HepG2 (cell line): ENCODE data around the gene CALU. TPM values are rescaled to one million over a fixed set of nuclear protein-coding genes. Genes with fewer than 3 reads are reported as not detected.

ENCODE experiments used
- ARHGAP35 ChIP-seq: sonication (generic); formaldehyde crosslinking; IDR thresholded peaks from 2 replicates; pipeline ENCODE4 v1.9.0; 2022; ENCODE audit warnings: mild to moderate bottlenecking, inconsistent platforms, moderate library complexity, missing genetic modification reagents, borderline replicate concordance
- CAMTA2 ChIP-seq: sonication (generic); formaldehyde crosslinking; IDR thresholded peaks from 2 replicates; pipeline ENCODE4 v1.4.0; 2020; ENCODE audit warnings: mild to moderate bottlenecking, missing genetic modification reagents, borderline replicate concordance
- CBFB ChIP-seq: sonication (generic); formaldehyde crosslinking; IDR thresholded peaks from 2 replicates; pipeline ENCODE4 v1.4.0; 2020; ENCODE audit warnings: missing genetic modification reagents
- DNMT3B ChIP-seq: conservative IDR thresholded peaks from 2 replicates; pipeline ENCODE4 v1.6.1; 2016; ENCODE audit warnings: missing biosample characterization, control low read depth
- EED ChIP-seq: sonication (generic); formaldehyde crosslinking; IDR thresholded peaks from 2 replicates; pipeline ENCODE4 v1.5.0; 2020; ENCODE audit warnings: mild to moderate bottlenecking, missing genetic modification reagents
- EHMT2 ChIP-seq: fragments of 200-600 bp; sonication (generic); IDR thresholded peaks from 2 replicates; pipeline ENCODE4 v1.7.0; 2017; ENCODE audit warnings: antibody characterized with exemption, low read depth, low read length, borderline replicate concordance
- ETV6 ChIP-seq: sonication (generic); formaldehyde crosslinking; conservative IDR thresholded peaks from 2 replicates; pipeline ENCODE4 v1.4.0; 2020; ENCODE audit warnings: missing genetic modification reagents
- HNF4G ChIP-seq, 2 experiments: sonication (generic) in 1 of 2; formaldehyde crosslinking in 1 of 2; IDR thresholded peaks; 2 replicates each; pipeline versions ENCODE4 v1.4.0 to v1.6.1; 2011 to 2020; ENCODE audit warnings: borderline replicate concordance in 2 of 2, low read depth in 2 of 2, mild to moderate bottlenecking in 2 of 2, low read length in 1 of 2, missing genetic modification reagents in 1 of 2, moderate library complexity in 1 of 2
- IRF2 ChIP-seq: IDR thresholded peaks from 2 replicates; pipeline ENCODE4 v1.6.1; 2018; ENCODE audit warnings: missing genetic modification reagents, missing compliant biosample characterization
- KLF13 ChIP-seq: sonication (generic); formaldehyde crosslinking; IDR thresholded peaks from 2 replicates; pipeline ENCODE4 v1.4.0; 2020; ENCODE audit warnings: mild to moderate bottlenecking, missing genetic modification reagents
- MBNL3 ChIP-seq: fragments of 250-450 bp; sonication (Bioruptor Pico); conservative IDR thresholded peaks from 2 replicates; pipeline ENCODE4 v1.8.0; 2022; ENCODE audit warnings: mild to moderate bottlenecking, inconsistent platforms
- MYC ChIP-seq: sonication (generic); formaldehyde crosslinking; IDR thresholded peaks from 2 replicates; pipeline ENCODE4 v1.9.0; 2021; ENCODE audit warnings: missing genetic modification reagents, borderline replicate concordance
- PAWR ChIP-seq: sonication (generic); formaldehyde crosslinking; IDR thresholded peaks from 2 replicates; pipeline ENCODE4 v1.4.0; 2020; ENCODE audit warnings: missing genetic modification reagents, mild to moderate bottlenecking, borderline replicate concordance
- RBAK ChIP-seq: sonication (generic); formaldehyde crosslinking; IDR thresholded peaks from 2 replicates; pipeline ENCODE4 v1.5.1; 2020; ENCODE audit warnings: mild to moderate bottlenecking, missing genetic modification reagents
- SKI ChIP-seq: fragments of 450-650 bp; IDR thresholded peaks from one replicate; pipeline ENCODE4 v1.6.1; 2018; ENCODE audit warnings: mild to moderate bottlenecking; ENCODE audit not compliant: partially characterized antibody
- SOX5 ChIP-seq: IDR thresholded peaks from 2 replicates; pipeline ENCODE4 v1.6.1; 2016; ENCODE audit warnings: borderline replicate concordance
- TBX2 ChIP-seq: sonication (generic); formaldehyde crosslinking; IDR thresholded peaks from 2 replicates; pipeline ENCODE4 v1.5.0; 2020; ENCODE audit warnings: missing genetic modification reagents, mild to moderate bottlenecking, borderline replicate concordance
- TRIM24 ChIP-seq: sonication (generic); formaldehyde crosslinking; IDR thresholded peaks from 2 replicates; pipeline ENCODE4 v1.8.0; 2022; ENCODE audit warnings: mild to moderate bottlenecking, missing genetic modification reagents
- U2AF2 ChIP-seq: fragments of 200-400 bp; formaldehyde crosslinking; IDR thresholded peaks from 2 replicates; pipeline ENCODE4 v1.6.1; 2017; ENCODE audit warnings: low read depth, mild to moderate bottlenecking, low read length
- ZMAT5 ChIP-seq: sonication (generic); formaldehyde crosslinking; IDR thresholded peaks from 2 replicates; pipeline ENCODE4 v1.5.0; 2020; ENCODE audit warnings: mild to moderate bottlenecking, low read depth, missing genetic modification reagents, borderline replicate concordance
- ZNF549 ChIP-seq: sonication (generic); formaldehyde crosslinking; IDR thresholded peaks from 2 replicates; pipeline ENCODE4 v1.5.0; 2020; ENCODE audit warnings: missing genetic modification reagents
- ZNF558 ChIP-seq: sonication (generic); formaldehyde crosslinking; IDR thresholded peaks from 2 replicates; pipeline ENCODE4 v1.9.0; 2022; ENCODE audit warnings: mild to moderate bottlenecking, missing genetic modification reagents, borderline replicate concordance
- ZNF605 ChIP-seq: sonication (generic); formaldehyde crosslinking; IDR thresholded peaks from 2 replicates; pipeline ENCODE4 v1.8.0; 2022; ENCODE audit warnings: mild to moderate bottlenecking, missing genetic modification reagents
- ZNF749 ChIP-seq: sonication (generic); formaldehyde crosslinking; IDR thresholded peaks from 2 replicates; pipeline ENCODE4 v1.8.0; 2022; ENCODE audit warnings: mild to moderate bottlenecking, missing genetic modification reagents, moderate library complexity, borderline replicate concordance
- polyA plus RNA-seq, 8 experiments: library from polyadenylated mRNA; depleted of rRNA in 3 of 8; stranded (reverse) in 7 of 8; unstranded in 1 of 8; fragments of >200 nt; fragmentation: Illumina TruSeq in 4 of 8; extraction: Trizol in 4 of 8; gene quantifications; 2 replicates each; pipeline versions ENCODE4 v1.2.1 to v1.2.3, GENCODE V29; 2011 to 2016; ENCODE audit warnings: low read depth in 4 of 8, missing spikeins in 1 of 8, mixed read lengths in 1 of 8; ENCODE audit not compliant: insufficient read depth in 1 of 8
- total RNA-seq, 5 experiments: library from RNA; depleted of rRNA; stranded (reverse); fragments of >200 nt; fragmentation: Illumina TruSeq; extraction: Trizol; gene quantifications; 2 replicates each; pipeline ENCODE4 v1.2.3, GENCODE V29; 2016; ENCODE audit warnings: low read depth in 1 of 5
- TF ChIP-seq, protein P1 (sequence below), 2 experiments: IDR thresholded peaks; 2 replicates each; pipeline ENCODE4 v1.6.1; 2011 to 2012; ENCODE audit warnings: low read length in 2 of 2, borderline replicate concordance in 1 of 2, low read depth in 1 of 2, mild to moderate bottlenecking in 1 of 2, moderate library complexity in 1 of 2

Gene CALU
- total and polyA plus RNA-seq, 2 of the 13 experiments (the other 11 are each of a cell fraction or from before 2014, with no cell fraction given), result 198 to 252 TPM

DNA sequence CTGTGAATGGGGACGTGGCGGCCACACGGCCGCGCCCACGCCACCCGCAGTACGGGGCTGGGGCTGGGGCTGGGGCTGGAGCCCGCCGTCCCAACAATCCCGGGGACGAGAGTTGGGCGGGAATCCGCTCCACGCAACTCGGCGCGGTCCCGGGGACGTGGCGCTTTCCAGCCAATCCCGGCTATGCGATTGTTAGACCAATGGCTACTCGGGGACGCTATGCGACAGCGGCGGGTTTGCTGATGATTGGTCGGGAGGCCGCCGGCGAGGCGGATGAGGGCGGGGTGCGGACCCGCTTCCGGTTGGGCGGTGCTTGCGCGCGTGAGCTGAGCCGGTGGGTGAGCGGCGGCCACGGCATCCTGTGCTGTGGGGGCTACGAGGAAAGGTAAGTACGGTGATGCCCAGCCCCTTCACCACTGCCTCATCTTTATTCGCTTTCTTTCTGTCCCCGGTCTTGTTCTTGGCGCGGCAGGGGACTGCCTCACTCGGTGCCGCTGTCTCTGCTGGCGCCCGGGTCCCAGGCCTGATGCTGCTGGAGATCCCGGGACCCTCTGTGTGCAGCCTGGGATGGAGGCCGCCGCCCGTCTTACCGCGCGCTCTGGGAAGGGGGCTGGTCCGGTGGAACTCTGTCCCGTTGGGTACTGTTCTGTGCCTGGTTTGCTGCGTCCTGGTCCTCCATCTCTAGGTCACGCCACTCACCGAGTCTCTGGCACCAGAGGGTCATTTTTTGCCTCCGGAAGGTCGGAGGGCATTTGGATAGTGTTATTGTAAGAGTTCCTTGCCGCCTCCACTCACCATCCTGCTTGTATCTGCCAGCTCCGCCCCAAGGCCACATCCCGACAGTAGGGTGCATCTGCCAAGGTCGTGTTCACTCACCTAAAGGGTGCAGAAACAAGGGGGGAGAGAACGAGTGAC, at the start of gene CALU (continued):
- TF ChIP-seq ZNF558, result peak; percentile 71; the same call in 1 of the 2 replicates
- no peak for TF ChIP-seq KLF13 (CRISPR knock-in tag)
- TF ChIP-seq ARHGAP35 (CRISPR knock-in tag), result no peak
- no peak for TF ChIP-seq EHMT2
- peak; percentile 67; the same call in 1 of the 2 replicates for TF ChIP-seq ZNF749
- TF ChIP-seq ZMAT5 (CRISPR knock-in tag), result no peak
- TF ChIP-seq HNF4G (IDR thresholded peaks at IDR 0.05; ENCODE audit: borderline replicate concordance, low read depth, low read length), result no peak
- no peak for TF ChIP-seq HNF4G (CRISPR knock-in tag; IDR thresholded peaks at IDR 0.05; ENCODE audit: borderline replicate concordance, low read depth)
- TF ChIP-seq SOX5 (CRISPR knock-in tag), result peak; percentile 31; the same call in 1 of the 2 replicates
- TF ChIP-seq IRF2 (CRISPR knock-in tag), result peak; percentile 50; the same call in 1 of the 2 replicates
- peak; percentile 66 for TF ChIP-seq ZNF605 (CRISPR knock-in tag)
- TF ChIP-seq CAMTA2 (CRISPR knock-in tag), result no peak
- peak; percentile 49; the same call in 1 of the 2 replicates for TF ChIP-seq CBFB (CRISPR knock-in tag)
- TF ChIP-seq, protein P1, sequence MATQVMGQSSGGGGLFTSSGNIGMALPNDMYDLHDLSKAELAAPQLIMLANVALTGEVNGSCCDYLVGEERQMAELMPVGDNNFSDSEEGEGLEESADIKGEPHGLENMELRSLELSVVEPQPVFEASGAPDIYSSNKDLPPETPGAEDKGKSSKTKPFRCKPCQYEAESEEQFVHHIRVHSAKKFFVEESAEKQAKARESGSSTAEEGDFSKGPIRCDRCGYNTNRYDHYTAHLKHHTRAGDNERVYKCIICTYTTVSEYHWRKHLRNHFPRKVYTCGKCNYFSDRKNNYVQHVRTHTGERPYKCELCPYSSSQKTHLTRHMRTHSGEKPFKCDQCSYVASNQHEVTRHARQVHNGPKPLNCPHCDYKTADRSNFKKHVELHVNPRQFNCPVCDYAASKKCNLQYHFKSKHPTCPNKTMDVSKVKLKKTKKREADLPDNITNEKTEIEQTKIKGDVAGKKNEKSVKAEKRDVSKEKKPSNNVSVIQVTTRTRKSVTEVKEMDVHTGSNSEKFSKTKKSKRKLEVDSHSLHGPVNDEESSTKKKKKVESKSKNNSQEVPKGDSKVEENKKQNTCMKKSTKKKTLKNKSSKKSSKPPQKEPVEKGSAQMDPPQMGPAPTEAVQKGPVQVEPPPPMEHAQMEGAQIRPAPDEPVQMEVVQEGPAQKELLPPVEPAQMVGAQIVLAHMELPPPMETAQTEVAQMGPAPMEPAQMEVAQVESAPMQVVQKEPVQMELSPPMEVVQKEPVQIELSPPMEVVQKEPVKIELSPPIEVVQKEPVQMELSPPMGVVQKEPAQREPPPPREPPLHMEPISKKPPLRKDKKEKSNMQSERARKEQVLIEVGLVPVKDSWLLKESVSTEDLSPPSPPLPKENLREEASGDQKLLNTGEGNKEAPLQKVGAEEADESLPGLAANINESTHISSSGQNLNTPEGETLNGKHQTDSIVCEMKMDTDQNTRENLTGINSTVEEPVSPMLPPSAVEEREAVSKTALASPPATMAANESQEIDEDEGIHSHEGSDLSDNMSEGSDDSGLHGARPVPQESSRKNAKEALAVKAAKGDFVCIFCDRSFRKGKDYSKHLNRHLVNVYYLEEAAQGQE (IDR thresholded peaks at IDR 0.05; ENCODE audit: borderline replicate concordance in 1 of 2, low read depth in 1 of 2, low read length in 2 of 2), result peak in 1 of 2 experiments; percentile 34; a peak in 1 of 4 replicates
- TF ChIP-seq SKI, result no peak
- 0 out of 2 replicates have a peak, but pooled peaks have one; percentile 9 for TF ChIP-seq TBX2 (CRISPR knock-in tag)
- no peak for TF ChIP-seq MBNL3 (CRISPR knock-in tag)
- TF ChIP-seq EED (CRISPR knock-in tag), result no peak
- no peak for TF ChIP-seq PAWR (CRISPR knock-in tag)
- no peak; the same call in 1 of the 2 replicates for TF ChIP-seq ETV6 (CRISPR knock-in tag)
- no peak for TF ChIP-seq ZNF549 (CRISPR knock-in tag)
- TF ChIP-seq RBAK (CRISPR knock-in tag), result no peak
- TF ChIP-seq TRIM24 (CRISPR knock-in tag), result no peak
- TF ChIP-seq MYC, result peak; percentile 79; the same call in 1 of the 2 replicates
- no peak for TF ChIP-seq DNMT3B (CRISPR knock-in tag)
- TF ChIP-seq U2AF2, result no peak
